Muscle of leg (tissue), 11 donors: ENCODE results near the gene FUBP3. TPM values are rescaled to one million over a fixed set of nuclear protein-coding genes. Genes with fewer than 3 reads are reported as not detected.
A peak's percentile ranks its signal among the peaks of the same experiment; 100 is the strongest.

ENCODE experiments used
- DNase-seq: peaks from one replicate; pipeline ENCODE4 v3.0.0; 2013
- H3K27ac ChIP-seq: one replicate; pipeline ENCODE4 v1.5.1; 2013; ENCODE audit warnings: mild to moderate bottlenecking, low read length, control low read depth
- H3K27me3 ChIP-seq: one replicate; pipeline ENCODE4 v1.6.1; 2013; ENCODE audit warnings: low read length; ENCODE audit not compliant: control insufficient read depth, insufficient read depth
- H3K36me3 ChIP-seq: one replicate; pipeline ENCODE4 v1.6.1; 2013; ENCODE audit warnings: low read length; ENCODE audit not compliant: control insufficient read depth, insufficient read depth
- H3K4me1 ChIP-seq: one replicate; pipeline ENCODE4 v1.6.1; 2013; ENCODE audit warnings: low read length; ENCODE audit not compliant: control insufficient read depth, insufficient read depth
- H3K4me3 ChIP-seq: one replicate; pipeline ENCODE4 v1.5.1; 2013; ENCODE audit warnings: low read length, control low read depth
- H3K9me3 ChIP-seq: replicated peaks from 2 replicates; pipeline ENCODE4 v1.6.1; 2013; ENCODE audit warnings: low read depth, low read length; ENCODE audit not compliant: control insufficient read depth
- WGBS: methylation state at CpG from one replicate; pipeline ENCODE4 v1.1.5; 2013; ENCODE audit warnings: missing lambda C conversion rate; ENCODE audit not compliant: insufficient coverage; 5-methylcytosine and 5-hydroxymethylcytosine counted together
- polyA plus RNA-seq, 8 donors: library from polyadenylated mRNA; unstranded; fragments of 120-200 nt; gene quantifications; one replicate each; pipeline versions ENCODE4 v1.2.1 to v1.2.3, GENCODE V29; 2013; ENCODE audit warnings: inconsistent platforms in 1 of 8, low replicate concordance in 1 of 8; ENCODE audit not compliant: insufficient read length in 8 of 8, insufficient read depth in 1 of 8
- total RNA-seq: library from RNA; stranded (reverse); fragments of 120-200 nt; gene quantifications from one replicate; pipeline ENCODE4 v1.2.4, GENCODE V29; 2013

The FUBP3 gene
- total and polyA plus RNA-seq, 9 donors = 27.4 to 51.2 (median 44.5) TPM

GRCh38 chr9:130640681-130641080 is 61.3 kb downstream of the FUBP3 start:
- H3K27ac ChIP-seq = no peak overlapping the region
- WGBS = 65% methylated on average over 6 of the region's 7 CpGs
- no peak for DNase-seq
- H3K4me3 ChIP-seq = no peak overlapping the region
- peaks cover 3% of the 10 kb centered on the region for H3K4me1 ChIP-seq
- no peaks in the 10 kb centered on the region for H3K9me3 ChIP-seq
- H3K27me3 ChIP-seq = no peaks in the 10 kb centered on the region
- H3K36me3 ChIP-seq = peaks cover 13% of the 10 kb centered on the region

GRCh38 chr9:130642926-130643325 is 63.5 kb downstream of the FUBP3 start:
- Histone ChIP-seq H3K27ac (no peak overlapping the region), H3K4me3 (no peak overlapping the region), H3K9me3 (no peaks in the 10 kb centered on the region), H3K27me3 (no peaks in the 10 kb centered on the region), H3K4me1 (peaks cover 3% of the 10 kb centered on the region), H3K36me3 (no peaks in the 10 kb centered on the region)
- 82% methylated on average over 3 of the region's 8 CpGs for WGBS
- DNase-seq = no peak

GRCh38 chr9:130651221-130651620 is 71.8 kb downstream of the FUBP3 start:
- H3K4me1 ChIP-seq = no peaks in the 10 kb centered on the region
- no peak overlapping the region for H3K27ac ChIP-seq
- H3K4me3 ChIP-seq = no peak overlapping the region
- no peaks in the 10 kb centered on the region for H3K36me3 ChIP-seq
- DNase-seq = no peak
- peaks cover 47% of the 10 kb centered on the region for H3K27me3 ChIP-seq
- no peaks in the 10 kb centered on the region for H3K9me3 ChIP-seq
- 83% methylated on average over 1 of the region's 15 CpGs for WGBS

GRCh38 chr9:130651752-130652151 is 72.4 kb downstream of the FUBP3 start:
- Histone ChIP-seq H3K27ac (no peak overlapping the region), H3K4me1 (no peaks in the 10 kb centered on the region), H3K4me3 (no peak overlapping the region), H3K9me3 (no peaks in the 10 kb centered on the region), H3K36me3 (no peaks in the 10 kb centered on the region), H3K27me3 (peaks cover 52% of the 10 kb centered on the region)
- no peak for DNase-seq
- 93% methylated on average over 17 of the region's 18 CpGs for WGBS

GRCh38 chr9:130654879-130655278 is 75.5 kb downstream of the FUBP3 start:
- no peak for DNase-seq
- WGBS = 84% methylated on average over 3 of the region's 6 CpGs

GRCh38 chr9:130658893-130659698 is 79.7 kb downstream of the FUBP3 start:
- Histone ChIP-seq H3K9me3 (no peaks in the 10 kb centered on the region), H3K27ac (no peak overlapping the region), H3K4me3 (no peak overlapping the region), H3K27me3 (peaks cover 96% of the 10 kb centered on the region), H3K4me1 (peaks cover 36% of the 10 kb centered on the region), H3K36me3 (no peaks in the 10 kb centered on the region)
- no peak for DNase-seq
- 7% methylated on average over 33 of the region's 52 CpGs for WGBS

More at GRCh38 chr9:130654879-130655278, 75.5 kb downstream of the FUBP3 start:
- Histone ChIP-seq H3K36me3 (no peaks in the 10 kb centered on the region), H3K27me3 (peaks cover 80% of the 10 kb centered on the region), H3K4me1 (peaks cover 5% of the 10 kb centered on the region), H3K27ac (no peak overlapping the region), H3K4me3 (no peak overlapping the region), H3K9me3 (no peaks in the 10 kb centered on the region)

GRCh38 chr9:130659699-130660248 is 80.4 kb downstream of the FUBP3 start:
- Histone ChIP-seq H3K4me1 (peaks cover 41% of the 10 kb centered on the region), H3K9me3 (no peaks in the 10 kb centered on the region), H3K27ac (no peak overlapping the region), H3K4me3 (no peak overlapping the region), H3K36me3 (no peaks in the 10 kb centered on the region), H3K27me3 (peaks cover 99% of the 10 kb centered on the region)
- no peak for DNase-seq
- under 1% methylated on average over 58 of the region's 58 CpGs for WGBS

GRCh38 chr9:130660326-130660682 is 80.9 kb downstream of the FUBP3 start:
- peaks cover 99% of the 10 kb centered on the region for H3K27me3 ChIP-seq
- WGBS = 0% methylated on average over 24 of the region's 33 CpGs
- no peak overlapping the region for H3K27ac ChIP-seq
- no peaks in the 10 kb centered on the region for H3K36me3 ChIP-seq
- no peak for DNase-seq
- no peaks in the 10 kb centered on the region for H3K9me3 ChIP-seq
- peaks cover 45% of the 10 kb centered on the region for H3K4me1 ChIP-seq
- no peak overlapping the region for H3K4me3 ChIP-seq

- H3K4me3 ChIP-seq = peak overlapping the region; percentile 11
- no peak overlapping the region for H3K27ac ChIP-seq
- H3K4me1 ChIP-seq = peaks cover 50% of the 10 kb centered on the region
- WGBS = under 1% methylated on average over 69 of the region's 82 CpGs
- no peaks in the 10 kb centered on the region for H3K36me3 ChIP-seq
- DNase-seq = no peak
- no peaks in the 10 kb centered on the region for H3K9me3 ChIP-seq
- peaks cover 100% of the 10 kb centered on the region for H3K27me3 ChIP-seq
Measured at GRCh38 chr9:130660683-130661450, 81.5 kb downstream of the FUBP3 start.

GRCh38 chr9:130661451-130662098 is 82.2 kb downstream of the FUBP3 start:
- Histone ChIP-seq H3K27me3 (peaks cover 100% of the 10 kb centered on the region), H3K9me3 (no peaks in the 10 kb centered on the region), H3K27ac (no peak overlapping the region), H3K4me3 (no peak overlapping the region), H3K36me3 (no peaks in the 10 kb centered on the region), H3K4me1 (peaks cover 57% of the 10 kb centered on the region)
- DNase-seq = no peak
- under 1% methylated on average over 46 of the region's 47 CpGs for WGBS
